HepG2 (cell line): ENCODE data around the gene DNAAF8. TPM values are rescaled to one million over a fixed set of nuclear protein-coding genes. Genes with fewer than 3 reads are reported as not detected.

Experiments
- AKAP8 ChIP-seq: sonication (generic); formaldehyde crosslinking; IDR thresholded peaks from 2 replicates; pipeline ENCODE4 v1.5.1; 2020; ENCODE audit warnings: mild to moderate bottlenecking, missing genetic modification reagents
- ATF7 ChIP-seq, 2 experiments: fragments of 450-650 bp in 1 of 2; sonication (generic) in 1 of 2; formaldehyde crosslinking in 1 of 2; IDR thresholded peaks; 2 replicates each; pipeline versions ENCODE4 v1.4.0 to v1.6.1; 2016 to 2020; ENCODE audit warnings: antibody characterized with exemption in 1 of 2, mild to moderate bottlenecking in 1 of 2, missing genetic modification reagents in 1 of 2
- CAMTA2 ChIP-seq: sonication (generic); formaldehyde crosslinking; IDR thresholded peaks from 2 replicates; pipeline ENCODE4 v1.4.0; 2020; ENCODE audit warnings: mild to moderate bottlenecking, missing genetic modification reagents, borderline replicate concordance
- CBX2 ChIP-seq, 2 experiments: fragments of 200-600 bp in 1 of 2; sonication (generic); formaldehyde crosslinking in 1 of 2; IDR thresholded peaks; 2 replicates each; pipeline versions ENCODE4 v1.7.0 to v1.8.1; 2018 to 2022; ENCODE audit warnings: low read depth in 2 of 2, low read length in 1 of 2, mild to moderate bottlenecking in 1 of 2, missing genetic modification reagents in 1 of 2
- FIP1L1 ChIP-seq: fragments of 200-400 bp; formaldehyde crosslinking; IDR thresholded peaks from 2 replicates; pipeline ENCODE4 v1.6.1; 2018; ENCODE audit warnings: low read depth, mild to moderate bottlenecking, low read length, moderate library complexity, borderline replicate concordance; ENCODE audit not compliant: insufficient read depth
- FOXM1 ChIP-seq: sonication (generic); formaldehyde crosslinking; IDR thresholded peaks from 2 replicates; pipeline ENCODE4 v1.5.0; 2020; ENCODE audit warnings: missing genetic modification reagents
- HDAC2 ChIP-seq: sonication (generic); formaldehyde crosslinking; IDR thresholded peaks from 2 replicates; pipeline ENCODE4 v1.4.0; 2020; ENCODE audit warnings: missing genetic modification reagents
- JUND ChIP-seq: sonication (generic); formaldehyde crosslinking; IDR thresholded peaks from 2 replicates; pipeline ENCODE4 v1.8.0; 2022; ENCODE audit warnings: mild to moderate bottlenecking, missing genetic modification reagents
- NFKB2 ChIP-seq: sonication (generic); formaldehyde crosslinking; IDR thresholded peaks from 2 replicates; pipeline ENCODE4 v1.4.0; 2020; ENCODE audit warnings: missing genetic modification reagents, borderline replicate concordance
- RFXANK ChIP-seq: IDR thresholded peaks from 2 replicates; pipeline ENCODE4 v1.6.1; 2016
- TBL1XR1 ChIP-seq: fragments of 150-350 bp; IDR thresholded peaks from 2 replicates; pipeline ENCODE4 v1.6.1; 2014; ENCODE audit warnings: borderline replicate concordance, low read length; ENCODE audit not compliant: partially characterized antibody
- TOPORS ChIP-seq: sonication (generic); formaldehyde crosslinking; IDR thresholded peaks from 2 replicates; pipeline ENCODE4 v1.8.0; 2023; ENCODE audit warnings: mild to moderate bottlenecking, missing genetic modification reagents
- ZBTB33 ChIP-seq: sonication (generic); formaldehyde crosslinking; IDR thresholded peaks from 2 replicates; pipeline ENCODE4 v1.4.0; 2020; ENCODE audit warnings: missing genetic modification reagents
- ZEB1 ChIP-seq: IDR thresholded peaks from 2 replicates; pipeline ENCODE4 v1.6.1; 2012; ENCODE audit warnings: mild to moderate bottlenecking, low read depth, inconsistent platforms; ENCODE audit not compliant: insufficient replicate concordance
- ZNF121 ChIP-seq: sonication (generic); formaldehyde crosslinking; IDR thresholded peaks from 2 replicates; pipeline ENCODE4 v1.5.0; 2020; ENCODE audit warnings: mild to moderate bottlenecking, missing genetic modification reagents
- ZNF251 ChIP-seq: sonication (generic); formaldehyde crosslinking; IDR thresholded peaks from 2 replicates; pipeline ENCODE4 v1.9.0; 2021; ENCODE audit warnings: mild to moderate bottlenecking, missing genetic modification reagents
- ZNF276 ChIP-seq: sonication (generic); formaldehyde crosslinking; IDR thresholded peaks from 2 replicates; pipeline ENCODE4 v1.4.0; 2020; ENCODE audit warnings: mild to moderate bottlenecking, low read depth, missing genetic modification reagents
- ZNF331 ChIP-seq: sonication (generic); formaldehyde crosslinking; IDR thresholded peaks from 2 replicates; pipeline ENCODE4 v1.4.0; 2020; ENCODE audit warnings: missing genetic modification reagents
- ZNF740 ChIP-seq: sonication (generic); formaldehyde crosslinking; IDR thresholded peaks from 2 replicates; pipeline ENCODE4 v1.4.0; 2020; ENCODE audit warnings: missing genetic modification reagents
- ZSCAN22 ChIP-seq: sonication (generic); formaldehyde crosslinking; IDR thresholded peaks from 2 replicates; pipeline ENCODE4 v1.4.0; 2020; ENCODE audit warnings: mild to moderate bottlenecking, missing genetic modification reagents
- polyA plus RNA-seq, 8 experiments: library from polyadenylated mRNA; depleted of rRNA in 3 of 8; stranded (reverse) in 7 of 8; unstranded in 1 of 8; fragments of >200 nt; fragmentation: Illumina TruSeq in 4 of 8; extraction: Trizol in 4 of 8; gene quantifications; 2 replicates each; pipeline versions ENCODE4 v1.2.1 to v1.2.3, GENCODE V29; 2011 to 2016; ENCODE audit warnings: low read depth in 4 of 8, missing spikeins in 1 of 8, mixed read lengths in 1 of 8; ENCODE audit not compliant: insufficient read depth in 1 of 8
- total RNA-seq, 5 experiments: library from RNA; depleted of rRNA; stranded (reverse); fragments of >200 nt; fragmentation: Illumina TruSeq; extraction: Trizol; gene quantifications; 2 replicates each; pipeline ENCODE4 v1.2.3, GENCODE V29; 2016; ENCODE audit warnings: low read depth in 1 of 5

Gene DNAAF8
- total and polyA plus RNA-seq, 2 of the 13 experiments (the other 11 are each of a cell fraction or from before 2014, with no cell fraction given) = 0.44 TPM; not detected in 1

- TF ChIP-seq NFKB2 (CRISPR knock-in tag) (peak; percentile 53; the same call in 1 of the 2 replicates), FOXM1 (no peak), FIP1L1 (no peak), ATF7 (IDR thresholded peaks at IDR 0.05) (no peak), ATF7 (CRISPR knock-in tag; IDR thresholded peaks at IDR 0.05) (no peak), ZBTB33 (CRISPR knock-in tag) (no peak), HDAC2 (CRISPR knock-in tag) (peak; percentile 55; the same call in 1 of the 2 replicates), ZNF276 (CRISPR knock-in tag) (no peak), ZNF121 (CRISPR knock-in tag) (no peak), RFXANK (no peak), ZNF331 (no peak; the same call in 1 of the 2 replicates), TBL1XR1 (no peak), CAMTA2 (CRISPR knock-in tag) (peak; percentile 90; the same call in 1 of the 2 replicates), ZSCAN22 (CRISPR knock-in tag) (no peak), ZNF740 (CRISPR knock-in tag) (no peak), AKAP8 (CRISPR knock-in tag) (peak; percentile 59; the same call in 1 of the 2 replicates), ZEB1 (no peak), ZNF251 (CRISPR knock-in tag) (no peak), JUND (CRISPR knock-in tag) (peak; percentile 32; the same call in 1 of the 2 replicates), TOPORS (CRISPR knock-in tag) (no peak), CBX2 (IDR thresholded peaks at IDR 0.05; ENCODE audit: low read depth, low read length) (no peak), CBX2 (CRISPR knock-in tag; IDR thresholded peaks at IDR 0.05; ENCODE audit: low read depth) (no peak)
Observed at GRCh38 chr16:4768549-4769305, 34.4 kb downstream of the DNAAF8 start (continued).
